IMR-90 (cell line): ENCODE data around the gene MECP2.

Experiments used
- CTCF ChIP-seq: conservative IDR thresholded peaks from 2 replicates; pipeline ENCODE4 v1.5.1; 2012; ENCODE audit warnings: mild to moderate bottlenecking, low read depth, low read length, improper control_type of control experiment
- MAZ ChIP-seq: IDR thresholded peaks from 2 replicates; pipeline ENCODE4 v1.6.1; 2012; ENCODE audit warnings: low read depth, mild to moderate bottlenecking, low read length, improper control_type of control experiment, moderate library complexity, borderline replicate concordance
- POLR2A ChIP-seq: IDR thresholded peaks from 2 replicates; pipeline ENCODE4 v1.6.1; 2012; ENCODE audit warnings: mild to moderate bottlenecking, low read depth, low read length
- USF2 ChIP-seq: fragments of 150-350 bp; IDR thresholded peaks from 2 replicates; pipeline ENCODE4 v1.6.1; 2017; ENCODE audit warnings: mild to moderate bottlenecking, antibody characterized with exemption, low read length, low read depth

GRCh38 chrX:154142950-154143745, 45.6 kb upstream of the MECP2 start:
- TF ChIP-seq USF2 (no peak), CTCF (no peak), POLR2A (no peak), MAZ (no peak)
